ENCODE results near the gene GSK3A.

Gene GSK3A

GRCh38 chr19:42241279-42241678 lies 1.1 kb downstream of the GSK3A start:
- Histone ChIP-seq H3K4me2 (peak overlapping the region; percentile 57), H3K27ac (no peak overlapping the region), H3K9ac (peak overlapping the region; percentile 72; the same call in 1 of the 2 replicates), H3K4me3 (IDR thresholded peaks at IDR 0.05; ENCODE audit: insufficient read depth, low read depth, low read length) (no peak overlapping the region), H2AFZ (ENCODE audit: low read depth) (no peak overlapping the region; the same call in 1 of the 2 replicates), H3K4me1 (ENCODE audit: low read depth, poor library complexity, severe bottlenecking) (peaks cover 30% of the 10 kb centered on the region), H3K27me3 (ENCODE audit: insufficient read depth, low read depth) (no peaks in the 10 kb centered on the region), H4K20me1 (ENCODE audit: insufficient read depth) (no peaks in the 10 kb centered on the region), H3K79me2 (ENCODE audit: insufficient read depth, low read depth) (peaks cover 24% of the 10 kb centered on the region), H3K36me3 (ENCODE audit: insufficient read depth) (no peaks in the 10 kb centered on the region)
- TF ChIP-seq, protein P1, sequence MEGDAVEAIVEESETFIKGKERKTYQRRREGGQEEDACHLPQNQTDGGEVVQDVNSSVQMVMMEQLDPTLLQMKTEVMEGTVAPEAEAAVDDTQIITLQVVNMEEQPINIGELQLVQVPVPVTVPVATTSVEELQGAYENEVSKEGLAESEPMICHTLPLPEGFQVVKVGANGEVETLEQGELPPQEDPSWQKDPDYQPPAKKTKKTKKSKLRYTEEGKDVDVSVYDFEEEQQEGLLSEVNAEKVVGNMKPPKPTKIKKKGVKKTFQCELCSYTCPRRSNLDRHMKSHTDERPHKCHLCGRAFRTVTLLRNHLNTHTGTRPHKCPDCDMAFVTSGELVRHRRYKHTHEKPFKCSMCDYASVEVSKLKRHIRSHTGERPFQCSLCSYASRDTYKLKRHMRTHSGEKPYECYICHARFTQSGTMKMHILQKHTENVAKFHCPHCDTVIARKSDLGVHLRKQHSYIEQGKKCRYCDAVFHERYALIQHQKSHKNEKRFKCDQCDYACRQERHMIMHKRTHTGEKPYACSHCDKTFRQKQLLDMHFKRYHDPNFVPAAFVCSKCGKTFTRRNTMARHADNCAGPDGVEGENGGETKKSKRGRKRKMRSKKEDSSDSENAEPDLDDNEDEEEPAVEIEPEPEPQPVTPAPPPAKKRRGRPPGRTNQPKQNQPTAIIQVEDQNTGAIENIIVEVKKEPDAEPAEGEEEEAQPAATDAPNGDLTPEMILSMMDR (conservative IDR thresholded peaks at IDR 0.05; ENCODE audit: low read depth, low read length), result no peak

DNA sequence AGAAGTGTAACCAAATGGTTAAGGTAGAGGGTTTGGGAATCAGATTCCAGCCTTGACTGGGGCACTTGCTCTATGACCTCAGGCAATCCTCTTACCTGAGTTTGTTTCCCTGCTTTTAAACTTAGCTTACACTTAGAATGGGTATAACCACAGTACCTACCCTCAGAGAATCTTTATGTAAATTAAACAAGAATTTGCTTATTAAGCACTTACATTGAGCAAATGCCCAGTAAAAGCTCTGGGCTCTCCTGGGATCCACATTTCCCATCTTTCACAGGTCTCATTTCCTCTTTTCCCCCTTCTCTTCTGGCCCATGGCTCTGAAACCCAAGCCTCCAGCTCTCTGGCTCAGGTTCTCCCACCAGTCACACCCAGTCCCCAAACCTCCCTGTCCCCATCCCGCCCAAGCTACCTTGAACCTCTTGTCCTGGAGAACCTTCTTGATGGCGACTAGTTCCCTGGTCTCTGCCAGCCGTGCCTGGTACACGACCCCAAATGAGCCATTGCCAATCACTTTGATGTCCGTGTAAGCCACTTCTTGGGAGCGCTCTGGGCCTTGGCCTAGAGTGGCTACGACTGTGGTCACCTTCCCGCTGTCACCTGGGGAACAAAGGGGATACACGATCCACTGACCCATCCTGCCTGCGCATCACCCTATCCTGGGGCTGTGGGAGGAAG lies 2.7 kb downstream of the GSK3A start:
- no peaks in the 10 kb centered on the region for H4K20me1 ChIP-seq (ENCODE audit: insufficient read depth)
- H3K4me1 ChIP-seq (ENCODE audit: low read depth, poor library complexity, severe bottlenecking), result peaks cover 17% of the 10 kb centered on the region
- no peaks in the 10 kb centered on the region for H3K36me3 ChIP-seq (ENCODE audit: insufficient read depth)
- peaks cover 24% of the 10 kb centered on the region for H3K79me2 ChIP-seq (ENCODE audit: insufficient read depth, low read depth)
- no peak overlapping the region for H3K4me2 ChIP-seq
- no peak overlapping the region for H3K27ac ChIP-seq
- no peak overlapping the region for H3K9ac ChIP-seq
- TF ChIP-seq, protein P1 (conservative IDR thresholded peaks at IDR 0.05; ENCODE audit: low read depth, low read length), result no peak
- no peak overlapping the region for H3K4me3 ChIP-seq (IDR thresholded peaks at IDR 0.05; ENCODE audit: insufficient read depth, low read depth, low read length)
- no peaks in the 10 kb centered on the region for H3K27me3 ChIP-seq (ENCODE audit: insufficient read depth, low read depth)
- no peak overlapping the region for H2AFZ ChIP-seq (ENCODE audit: low read depth)

GRCh38 chr19:42235181-42235580 lies 7.2 kb downstream of the GSK3A start:
- Histone ChIP-seq H3K27ac (no peak overlapping the region), H3K36me3 (ENCODE audit: insufficient read depth) (peaks cover 6% of the 10 kb centered on the region; the same call in 1 of the 2 replicates), H3K27me3 (ENCODE audit: insufficient read depth, low read depth) (no peaks in the 10 kb centered on the region), H2AFZ (ENCODE audit: low read depth) (no peak overlapping the region), H3K9ac (no peak overlapping the region), H3K4me2 (no peak overlapping the region), H3K4me1 (ENCODE audit: low read depth, poor library complexity, severe bottlenecking) (peaks cover 6% of the 10 kb centered on the region), H4K20me1 (ENCODE audit: insufficient read depth) (no peaks in the 10 kb centered on the region), H3K4me3 (IDR thresholded peaks at IDR 0.05; ENCODE audit: insufficient read depth, low read depth, low read length) (no peak overlapping the region), H3K79me2 (ENCODE audit: insufficient read depth, low read depth) (peaks cover 6% of the 10 kb centered on the region; the same call in 1 of the 2 replicates)
- TF ChIP-seq, protein P1 (conservative IDR thresholded peaks at IDR 0.05; ENCODE audit: low read depth, low read length), result no peak

DNA sequence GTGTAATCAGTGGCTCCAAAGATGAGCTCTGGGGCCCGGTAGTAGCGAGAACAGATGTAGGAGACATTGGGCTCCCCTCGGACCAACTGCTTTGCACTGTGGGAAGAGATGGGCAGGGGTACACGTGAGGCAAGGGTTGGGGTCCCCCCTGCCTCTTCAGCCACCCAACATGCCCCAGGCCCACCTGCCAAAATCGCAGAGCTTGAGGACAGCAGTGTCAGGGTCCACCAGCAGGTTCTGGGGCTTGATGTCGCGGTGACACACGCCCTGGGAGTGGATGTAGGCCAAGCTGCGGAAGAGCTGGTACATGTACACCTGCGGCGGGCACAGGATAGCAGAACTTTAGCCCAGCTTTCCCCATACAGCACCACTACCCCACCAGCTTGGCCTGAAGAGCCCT lies 8.0 kb downstream of the GSK3A start:
- Histone ChIP-seq H3K27ac (no peak overlapping the region), H3K27me3 (ENCODE audit: insufficient read depth, low read depth) (no peaks in the 10 kb centered on the region), H2AFZ (ENCODE audit: low read depth) (no peak overlapping the region), H3K4me3 (IDR thresholded peaks at IDR 0.05; ENCODE audit: insufficient read depth, low read depth, low read length) (no peak overlapping the region), H3K4me1 (ENCODE audit: low read depth, poor library complexity, severe bottlenecking) (no peaks in the 10 kb centered on the region), H3K9ac (no peak overlapping the region), H3K36me3 (ENCODE audit: insufficient read depth) (peaks cover 6% of the 10 kb centered on the region; the same call in 1 of the 2 replicates), H4K20me1 (ENCODE audit: insufficient read depth) (no peaks in the 10 kb centered on the region), H3K79me2 (ENCODE audit: insufficient read depth, low read depth) (no peaks in the 10 kb centered on the region), H3K4me2 (no peak overlapping the region)
- TF ChIP-seq, protein P1 (conservative IDR thresholded peaks at IDR 0.05; ENCODE audit: low read depth, low read length), result no peak
